IPS-NIHi7 (cell line): ENCODE measurements around the gene EPB41L1.

Experiments
- DNase-seq: peaks from one replicate; pipeline ENCODE4 v3.0.0; 2012; ENCODE audit warnings: mixed read lengths; ENCODE audit errors: extremely low spot score

The EPB41L1 gene

DNA sequence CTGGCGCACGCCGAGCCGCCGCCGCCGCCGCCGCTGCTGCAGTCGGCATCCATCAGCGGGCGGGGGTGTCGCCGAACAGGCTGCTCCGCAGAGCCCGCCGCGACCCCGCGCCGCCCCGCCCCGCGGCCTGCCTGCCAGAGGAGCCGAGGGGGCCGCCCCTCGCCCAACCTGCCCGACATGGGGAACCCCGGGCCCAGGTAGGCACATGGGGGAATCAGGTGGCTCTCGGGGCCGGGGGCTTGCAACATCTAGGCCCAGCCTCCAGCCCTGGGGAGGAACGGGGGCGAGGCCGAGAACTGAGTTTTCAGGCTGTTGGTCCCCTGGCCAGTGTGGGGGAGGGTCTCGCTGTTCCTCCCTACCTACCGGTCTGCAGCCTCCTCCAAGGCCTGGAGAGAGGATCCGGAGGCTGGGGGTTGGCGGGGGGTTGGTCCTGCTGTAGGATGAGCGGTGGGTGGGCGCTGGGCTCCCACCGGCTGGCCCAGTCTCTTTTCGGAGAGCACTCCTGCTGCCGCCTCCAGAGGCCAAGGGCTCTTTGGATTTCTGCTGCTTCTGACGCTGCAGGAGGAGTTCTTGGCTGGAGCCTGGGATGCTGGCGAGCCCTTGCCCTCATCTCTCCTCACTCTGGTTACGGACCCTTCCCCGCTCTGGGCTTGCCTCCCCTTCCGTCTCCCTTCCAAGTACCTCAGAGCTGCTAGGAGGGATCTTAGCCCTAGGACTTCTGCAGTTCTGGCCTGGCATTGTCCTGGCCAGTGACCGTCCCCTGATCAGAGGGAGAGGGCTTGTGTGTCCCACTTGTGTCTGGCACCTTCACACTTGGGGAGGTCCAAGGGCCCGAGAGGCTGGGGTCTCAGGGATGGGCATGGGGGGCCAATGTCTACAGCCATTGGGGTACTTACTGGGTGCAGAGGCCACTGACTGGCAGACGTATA, at the start of gene EPB41L1:
TSS of gene EPB41L1 (plus strand) at position 41 of the 929 bp plus-strand sequence. CDS start 19,038 bp downstream, outside the sequence.
- peak; percentile 48 for DNase-seq

DNA sequence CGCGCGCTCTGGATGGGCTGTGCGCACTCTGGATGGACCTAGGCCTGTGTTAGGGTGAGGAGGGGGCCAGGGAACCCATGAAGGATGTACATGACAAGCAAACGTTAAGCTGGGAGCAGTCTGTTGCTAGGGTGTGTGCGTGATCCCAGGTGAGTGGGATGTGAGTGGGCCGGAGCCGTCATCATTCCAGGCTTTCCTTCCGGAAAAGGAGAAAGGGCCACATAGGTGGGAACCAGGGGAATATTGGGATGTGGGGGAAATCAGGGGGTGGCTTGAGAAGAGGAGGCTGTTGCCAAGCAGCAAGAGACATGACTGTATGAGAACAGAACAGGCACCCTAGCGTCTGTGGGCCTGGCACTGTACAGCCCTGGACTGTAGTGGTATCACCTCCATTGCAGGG, 49.7 kb upstream of the EPB41L1 start:
- DNase-seq = no peak

DNA sequence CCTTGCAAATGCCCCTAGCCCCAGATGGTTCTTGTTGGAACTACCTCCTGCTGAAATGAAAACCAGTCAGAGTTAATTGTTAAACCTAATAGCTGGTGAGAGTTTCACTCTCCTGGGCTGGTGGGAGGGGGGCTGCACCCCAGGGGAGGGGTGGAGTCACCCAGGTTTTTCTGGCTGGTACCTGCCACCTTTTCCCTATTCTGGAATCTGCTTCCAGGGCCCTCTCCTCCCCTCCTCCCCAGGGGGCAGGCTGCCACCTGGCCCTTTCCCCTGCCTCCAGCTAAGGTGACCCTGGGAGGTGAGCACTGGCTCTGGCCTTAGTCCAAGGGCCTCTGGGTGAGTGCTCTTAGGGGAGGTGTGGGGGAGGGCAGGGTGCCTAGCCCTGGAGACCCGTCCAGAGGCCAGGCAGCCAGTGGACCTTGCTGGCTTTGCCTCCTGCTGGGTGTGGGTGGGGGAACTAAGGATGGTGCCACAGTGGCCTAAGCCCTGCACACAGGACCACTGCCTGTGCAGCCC, 48.8 kb upstream of the EPB41L1 start:
- no peak for DNase-seq

DNA sequence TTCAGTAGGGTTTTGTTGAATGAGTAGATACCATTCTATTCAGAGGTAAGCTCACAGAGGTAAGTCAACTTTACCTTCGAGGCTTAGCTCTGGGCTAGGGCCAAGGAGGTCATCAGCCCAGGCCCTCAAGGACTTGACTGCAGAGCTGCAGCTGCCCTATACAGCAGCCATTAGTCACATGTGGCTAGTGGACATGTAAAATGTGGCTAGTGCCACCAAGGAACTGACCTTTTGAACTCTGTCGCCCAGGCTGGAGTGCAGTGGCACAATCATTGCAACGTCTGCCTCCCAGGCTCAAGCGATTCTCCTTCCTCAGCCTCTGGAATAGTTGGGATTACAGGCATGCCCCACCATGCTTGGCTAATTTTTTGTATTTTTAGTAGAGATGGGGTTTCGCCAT, 47.9 kb upstream of the EPB41L1 start:
- DNase-seq = no peak

DNA sequence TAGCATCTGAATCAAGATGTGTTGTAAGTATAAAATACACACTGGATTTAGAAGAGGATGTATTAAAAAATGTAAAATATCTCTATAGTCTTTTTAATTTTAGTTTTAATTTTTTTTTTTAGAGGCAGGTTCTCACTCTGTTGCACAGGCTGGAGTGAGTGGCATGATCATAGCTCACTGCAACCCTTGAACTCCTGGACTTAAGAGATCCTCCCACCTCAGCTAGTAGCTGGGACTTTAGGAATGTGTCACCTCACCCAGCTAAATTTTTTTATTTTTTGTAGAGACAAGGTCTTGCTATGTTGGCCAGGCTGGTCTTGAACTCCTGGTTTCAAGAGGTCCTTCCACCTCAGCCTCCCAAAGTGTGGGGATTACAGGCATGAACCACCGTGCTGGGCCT, 46.7 kb upstream of the EPB41L1 start:
- DNase-seq = no peak

DNA sequence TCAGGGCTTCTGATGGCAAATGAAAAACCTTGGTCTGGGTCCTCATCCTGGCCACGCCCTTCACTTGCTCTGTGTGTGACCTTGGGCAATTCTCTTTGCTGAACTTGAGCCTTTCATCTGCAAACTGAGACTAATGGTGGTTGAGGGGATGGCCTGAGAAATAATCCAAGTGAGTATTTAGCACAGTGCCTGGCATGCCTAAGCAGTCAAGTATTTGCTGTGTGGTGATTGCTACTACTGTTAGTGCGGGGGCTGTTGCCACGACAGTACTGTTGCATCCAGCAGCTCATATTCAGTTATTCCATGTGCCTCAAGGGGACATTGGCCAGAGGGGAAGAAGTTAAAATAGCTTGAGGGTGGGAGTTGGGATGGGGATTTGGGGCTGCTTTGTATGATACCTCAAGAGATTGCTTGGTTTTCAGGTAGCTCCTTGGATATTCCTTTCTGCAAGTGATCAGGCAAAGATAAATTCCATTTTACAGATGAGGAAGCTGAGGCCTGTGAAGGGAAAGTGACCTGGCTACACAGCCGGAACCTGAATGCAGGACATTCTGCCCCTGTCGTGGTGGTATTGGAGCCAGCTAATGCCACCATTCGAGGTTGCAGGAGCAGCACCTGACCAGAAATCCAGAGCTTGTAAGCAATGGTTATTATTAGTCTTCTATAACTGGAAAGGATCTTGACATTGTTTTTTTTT, 45.1 kb upstream of the EPB41L1 start:
- DNase-seq = no peak

DNA sequence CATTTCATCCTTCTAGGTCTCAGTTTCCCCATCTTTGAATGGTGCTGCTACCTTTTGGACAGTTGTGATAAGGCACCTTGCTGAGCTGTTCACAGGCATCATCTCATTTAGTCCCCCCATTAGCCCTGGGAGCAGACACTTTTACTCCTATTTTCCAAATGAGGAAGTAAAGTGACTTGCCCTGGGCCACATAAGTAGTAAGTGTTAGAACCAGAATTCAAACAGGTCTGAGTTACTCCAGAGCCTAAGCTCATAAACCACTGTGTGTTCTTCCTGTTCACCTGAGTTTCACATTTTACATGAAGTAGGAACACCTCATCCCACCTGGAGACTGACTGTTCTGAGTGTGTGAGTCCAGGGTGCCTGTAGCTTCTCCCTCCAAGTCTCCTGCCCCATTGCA, 43.5 kb upstream of the EPB41L1 start:
- DNase-seq = no peak

DNA sequence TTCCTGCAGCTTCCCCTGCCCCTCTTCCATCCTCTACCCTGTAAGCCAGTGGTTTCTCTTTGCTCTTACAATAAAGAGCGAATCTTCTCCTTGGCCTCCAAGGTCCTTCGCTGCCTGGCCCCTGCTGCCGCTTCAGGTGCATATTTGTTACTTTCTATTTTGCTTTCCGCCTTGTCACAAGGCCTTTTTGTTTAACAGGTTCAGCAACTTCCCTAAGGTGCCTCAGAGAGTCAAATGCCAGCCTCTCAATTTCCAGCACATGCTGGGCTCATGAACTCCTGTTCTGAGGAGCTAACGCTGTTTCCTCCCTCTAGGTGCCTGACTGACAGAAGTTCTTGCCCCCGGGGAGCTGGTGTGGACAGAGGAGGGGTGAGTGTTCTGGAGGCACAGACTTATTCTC, 42.4 kb upstream of the EPB41L1 start:
- no peak for DNase-seq

DNA sequence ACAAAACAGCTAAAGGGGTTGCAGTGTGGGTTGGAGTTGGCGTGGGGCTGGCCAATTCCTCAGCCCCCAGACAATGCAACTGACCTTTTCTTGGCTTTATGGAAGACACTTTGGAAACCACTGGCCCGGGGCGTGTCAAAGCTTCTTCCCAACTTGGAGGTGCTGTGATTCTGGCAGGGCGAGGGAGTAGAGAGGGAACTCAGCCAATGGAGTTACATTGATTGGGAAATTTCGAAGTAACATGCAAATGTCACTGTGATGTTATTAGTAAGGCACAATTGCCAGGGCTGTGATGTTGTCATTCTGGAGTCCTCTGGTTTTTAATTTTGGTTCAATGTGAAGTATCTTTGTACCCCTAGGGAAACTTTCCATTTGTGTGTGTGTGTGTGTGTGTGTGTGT, 41.5 kb upstream of the EPB41L1 start:
- DNase-seq = no peak

DNA sequence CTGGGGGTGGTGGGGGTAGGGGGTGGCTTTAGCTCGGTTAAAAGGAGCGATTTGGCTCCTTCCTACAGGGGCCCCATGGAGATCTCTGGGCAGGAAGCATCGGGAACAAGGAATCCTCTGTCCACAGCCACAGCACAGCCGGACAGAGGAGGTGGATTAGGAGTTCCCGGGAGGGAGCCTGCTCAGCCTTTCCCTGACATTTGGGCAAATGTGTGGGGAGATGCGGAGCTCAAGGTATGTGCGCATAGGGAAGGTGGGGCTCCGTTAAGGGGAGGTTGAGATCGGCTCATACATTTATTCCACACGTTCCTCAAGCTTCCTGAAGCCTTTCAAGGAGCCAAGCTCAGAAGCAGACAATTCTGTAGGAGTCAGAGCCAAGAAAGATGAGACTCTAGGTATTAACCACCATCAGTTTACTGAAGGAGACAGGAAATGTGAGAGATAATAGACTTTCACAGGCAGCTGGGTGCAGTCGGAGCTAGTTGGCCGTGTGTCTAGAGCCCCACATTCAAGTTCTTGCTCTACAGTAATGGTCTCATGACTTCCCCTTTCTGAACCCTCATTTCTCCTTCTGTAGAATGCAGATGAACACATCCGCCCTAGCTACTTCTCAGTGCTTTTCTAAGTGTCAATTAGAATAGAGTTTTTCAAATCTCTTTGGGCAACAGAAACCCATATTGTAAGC, 40.8 kb upstream of the EPB41L1 start:
- DNase-seq = peak; percentile 35

DNA sequence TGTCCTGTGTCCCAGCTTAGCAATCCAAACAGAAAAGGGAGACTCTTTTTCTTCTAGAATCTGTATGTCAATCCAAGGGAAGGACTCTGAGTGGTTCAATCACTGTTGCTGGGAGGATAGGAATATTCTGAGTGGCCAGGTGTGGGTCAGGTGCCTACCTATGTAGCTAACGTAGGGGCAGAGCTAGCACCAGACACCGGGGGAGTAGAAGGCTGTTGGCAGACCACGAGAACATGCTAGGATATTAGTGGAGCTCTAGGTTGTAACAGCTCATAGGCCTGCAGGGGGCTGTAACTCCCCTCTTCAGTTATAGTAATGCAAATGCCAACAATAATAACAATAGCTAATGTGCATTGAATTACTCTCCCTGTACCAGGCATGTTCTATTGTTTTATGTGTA, 39.8 kb upstream of the EPB41L1 start:
- no peak for DNase-seq

DNA sequence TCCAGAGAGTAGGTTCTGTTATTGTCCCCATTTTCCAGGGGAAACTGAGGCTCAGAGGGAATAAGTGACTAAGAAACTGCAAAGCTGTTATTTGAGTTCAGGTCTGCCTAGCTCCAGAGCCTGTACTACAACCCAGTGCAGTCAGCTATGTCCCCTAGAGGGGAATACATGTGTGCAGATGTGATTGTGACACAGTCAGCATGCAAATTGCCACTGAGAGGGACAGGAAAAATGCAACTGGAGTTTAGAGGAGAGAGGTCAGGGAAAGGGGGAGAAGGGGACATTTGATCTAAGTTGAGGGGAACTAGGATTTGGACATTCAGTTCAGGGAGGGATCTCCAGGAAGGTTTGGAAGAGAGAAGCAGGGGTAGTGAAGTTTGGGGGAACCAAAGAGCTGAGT, 38.6 kb upstream of the EPB41L1 start:
- DNase-seq = no peak

DNA sequence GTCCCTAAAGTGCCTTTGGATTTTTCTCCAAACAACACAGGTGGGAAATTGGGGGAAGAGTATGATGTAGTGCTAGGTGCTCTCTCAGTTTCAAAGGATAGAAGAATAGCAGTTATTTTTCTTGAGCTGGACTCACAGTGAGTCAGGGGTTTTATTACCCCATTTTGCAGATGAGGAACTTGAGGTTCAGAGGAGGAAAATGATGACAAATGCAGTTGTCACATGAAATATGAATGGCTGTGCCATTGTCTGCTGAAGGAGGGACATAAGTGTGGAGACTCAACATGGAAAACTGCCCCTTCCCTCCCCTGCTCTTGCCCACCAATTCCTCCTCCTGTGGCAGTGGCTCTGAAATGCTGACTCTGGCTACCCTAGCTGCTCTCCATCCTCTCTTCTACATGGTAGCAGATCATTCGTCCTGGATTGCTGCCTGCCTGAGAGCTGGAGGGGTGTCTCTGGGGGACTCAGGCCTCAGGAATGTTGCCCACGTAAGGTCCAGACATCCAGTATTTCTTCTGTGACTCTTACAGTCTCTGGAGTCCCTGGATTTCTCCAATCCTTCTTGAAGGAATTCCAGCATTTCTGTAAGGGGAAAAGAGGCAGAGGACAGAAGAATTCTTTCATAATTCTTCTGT, 37.6 kb upstream of the EPB41L1 start:
- DNase-seq = no peak

DNA sequence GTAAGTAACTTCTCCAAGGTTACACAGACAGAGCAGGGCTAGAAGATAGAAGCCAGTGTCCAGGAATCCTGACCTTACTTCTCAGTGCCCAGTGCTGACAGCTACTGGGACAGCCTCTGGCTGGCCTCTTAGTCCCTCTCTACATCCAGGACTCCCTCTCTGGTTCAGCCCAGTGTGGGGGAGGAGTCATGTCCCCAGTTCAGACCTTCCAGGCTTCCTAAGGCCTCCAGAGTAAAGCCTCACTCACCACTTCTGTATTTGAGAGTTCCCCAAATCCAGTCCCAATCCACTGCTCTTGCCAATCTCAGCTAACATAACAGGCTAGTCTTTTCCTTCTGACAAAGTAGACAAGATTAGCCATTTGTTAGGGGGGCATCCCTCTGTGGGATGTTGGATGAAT, 36.9 kb upstream of the EPB41L1 start:
- DNase-seq = no peak

DNA sequence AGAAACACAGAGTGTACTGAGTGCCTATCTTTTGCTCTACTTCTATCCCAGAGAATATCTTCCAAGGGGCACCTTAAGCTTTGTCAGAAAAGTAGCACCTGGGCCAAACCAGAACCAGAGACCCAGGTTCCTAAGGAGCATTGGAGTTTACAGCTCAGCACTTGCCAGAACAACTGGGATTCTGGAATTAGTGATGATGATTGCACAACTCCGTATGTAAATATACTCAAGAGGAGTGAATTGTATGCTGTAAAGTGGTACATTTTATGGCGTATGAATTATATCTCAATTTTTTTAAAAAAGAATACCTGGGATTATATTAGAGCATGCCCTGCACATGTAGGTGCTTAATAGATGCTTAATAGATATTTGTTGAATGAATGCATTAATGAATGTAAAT, 36.2 kb upstream of the EPB41L1 start:
- no peak for DNase-seq

DNA sequence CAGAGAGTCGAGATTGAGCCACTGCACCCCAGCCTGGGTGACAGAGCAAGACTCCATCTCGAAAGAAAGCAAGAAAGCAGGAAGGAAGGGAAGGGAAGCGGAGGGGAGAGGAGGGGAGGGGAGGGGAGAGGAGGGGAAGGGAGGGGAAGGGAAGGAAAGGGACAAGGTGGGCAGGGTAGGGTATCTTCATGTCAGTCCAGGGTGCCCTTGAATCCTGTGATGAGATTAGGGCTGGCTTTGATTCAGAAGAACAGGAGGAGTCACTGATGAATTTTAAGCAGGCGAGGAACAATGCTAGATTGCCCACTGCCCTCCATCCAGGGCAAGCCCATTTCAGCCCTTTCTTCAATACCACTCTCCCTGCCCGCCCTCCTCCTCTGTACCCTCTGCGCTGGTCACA, 35.0 kb upstream of the EPB41L1 start:
- DNase-seq = no peak

DNA sequence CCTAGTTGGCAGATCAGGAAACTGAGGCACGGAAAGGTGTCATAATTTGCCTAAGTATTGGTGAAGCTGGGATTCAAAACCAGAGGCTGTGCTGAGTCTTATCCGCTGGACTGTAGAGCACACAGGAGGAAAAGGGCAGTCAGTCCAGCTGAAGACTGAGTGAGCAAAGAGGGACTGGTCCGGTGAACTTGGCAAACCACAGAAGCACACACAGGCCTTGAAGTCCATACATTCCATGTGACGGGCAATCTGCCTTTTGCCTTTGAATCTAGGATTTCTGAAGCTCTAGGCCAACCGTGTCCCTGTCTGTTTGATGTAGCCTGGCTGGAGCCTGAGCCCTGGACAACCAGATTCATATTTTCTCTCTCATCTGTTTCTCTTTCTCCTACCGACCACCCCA, 34.3 kb upstream of the EPB41L1 start:
- DNase-seq = no peak

DNA sequence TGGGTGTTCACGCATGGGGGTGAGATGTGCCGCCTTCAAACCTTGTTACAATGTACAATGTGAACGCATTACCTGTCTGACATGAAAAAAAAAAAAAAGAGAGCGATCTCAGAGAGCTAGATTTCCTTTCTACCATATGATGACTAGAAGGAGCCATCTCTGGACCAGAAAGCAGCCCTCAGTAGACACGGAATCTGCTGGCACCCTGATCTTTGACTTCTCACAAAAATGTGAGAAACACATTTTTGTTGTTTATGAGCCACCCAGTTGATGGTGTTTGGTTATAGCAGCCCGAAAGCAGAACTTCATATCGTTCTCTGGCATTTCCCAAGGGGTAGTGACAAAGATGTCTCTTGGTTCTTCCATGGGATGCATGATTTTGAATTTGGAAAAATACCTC, 33.5 kb upstream of the EPB41L1 start:
- no peak for DNase-seq

DNA sequence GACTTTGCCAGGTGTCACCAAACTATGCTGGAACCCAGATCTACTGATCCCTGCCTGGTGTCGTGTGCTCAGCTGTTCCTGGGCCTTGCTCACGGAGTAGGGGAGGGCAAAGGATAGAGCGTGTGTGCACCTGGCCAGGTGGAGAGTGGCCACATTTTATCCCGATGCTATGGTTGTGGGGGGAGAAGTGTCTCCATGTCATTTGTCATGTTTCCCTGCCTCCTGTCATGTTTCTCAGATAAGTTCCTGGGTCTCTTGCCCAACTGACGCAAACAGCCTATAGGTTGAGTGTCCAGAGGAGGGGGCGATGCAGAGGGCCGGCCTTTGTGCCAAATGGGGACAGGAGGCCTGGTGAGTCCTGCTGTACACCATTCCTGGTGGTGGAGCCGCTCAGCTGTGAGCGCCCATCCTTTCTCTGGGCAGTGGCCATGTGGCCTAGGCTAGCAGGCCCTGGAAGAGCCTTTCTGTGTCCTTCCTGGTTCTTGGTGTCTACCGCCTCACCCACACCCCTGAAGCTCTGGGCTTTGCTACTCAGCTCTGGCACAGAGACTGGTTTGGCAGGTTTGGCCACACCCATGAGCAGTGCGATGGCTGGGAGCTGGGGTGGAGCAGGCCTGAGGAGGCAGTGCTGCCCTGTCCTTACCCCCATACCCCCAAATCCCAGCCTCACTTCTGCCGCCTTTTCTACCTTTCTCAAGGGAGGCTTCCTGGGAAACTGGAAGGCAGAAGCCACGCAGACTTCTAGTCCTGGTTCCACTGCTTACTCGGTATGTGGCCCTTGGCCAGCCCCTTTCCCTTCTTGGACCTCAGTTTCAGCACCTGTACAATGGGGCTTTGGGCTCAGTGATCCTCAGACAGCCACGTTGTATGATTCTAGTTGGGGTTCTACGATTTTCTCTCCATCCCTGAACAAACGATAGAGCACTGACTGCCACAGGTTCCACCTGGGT, 32.3 kb upstream of the EPB41L1 start:
- DNase-seq = no peak

DNA sequence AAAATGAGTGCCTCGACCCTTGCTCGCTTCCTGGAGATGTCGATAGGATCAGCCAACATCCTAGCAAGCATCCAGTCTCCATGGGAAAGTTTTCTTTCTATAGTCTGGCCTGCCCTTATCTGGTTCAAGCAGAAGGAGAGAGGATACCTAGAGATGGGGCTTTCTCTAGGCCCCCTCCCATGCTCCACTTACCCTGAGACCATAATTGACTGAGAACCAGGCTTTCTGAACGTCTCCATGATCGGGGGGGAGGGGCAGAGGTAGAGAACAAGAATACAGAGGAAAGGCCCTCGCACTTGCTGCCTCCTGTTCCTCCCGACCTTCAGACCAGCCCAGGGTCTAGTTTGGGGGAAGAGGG, 31.6 kb upstream of the EPB41L1 start:
- no peak for DNase-seq

DNA sequence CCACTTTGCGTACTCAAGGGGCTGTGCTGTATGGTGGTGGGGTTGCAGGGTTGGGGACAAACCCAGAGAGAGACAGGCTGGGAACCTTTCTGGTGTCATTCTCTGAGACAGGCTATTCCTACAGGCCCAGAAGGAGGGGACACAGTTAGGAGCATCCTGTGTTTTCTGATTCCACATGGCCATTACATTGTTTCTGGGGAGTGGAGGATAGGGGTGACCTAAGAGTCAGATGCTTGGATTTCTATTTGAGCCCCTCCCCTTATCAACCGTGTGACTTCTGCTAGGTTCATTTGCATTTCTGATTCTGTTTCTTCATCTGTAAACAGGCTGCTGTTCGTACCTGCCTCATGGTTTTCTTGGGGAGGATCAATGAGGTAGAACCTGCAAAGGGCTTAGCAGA, 29.4 kb upstream of the EPB41L1 start:
- no peak for DNase-seq
